ENCODE data around the gene NEDD4L. TPM values are rescaled to one million over a fixed set of nuclear protein-coding genes. Genes with fewer than 3 reads are reported as not detected.

The NEDD4L gene
- total and polyA plus RNA-seq, 3 donors from 2014 or later = 14.3 to 43.1 (median 42.7) TPM

DNA sequence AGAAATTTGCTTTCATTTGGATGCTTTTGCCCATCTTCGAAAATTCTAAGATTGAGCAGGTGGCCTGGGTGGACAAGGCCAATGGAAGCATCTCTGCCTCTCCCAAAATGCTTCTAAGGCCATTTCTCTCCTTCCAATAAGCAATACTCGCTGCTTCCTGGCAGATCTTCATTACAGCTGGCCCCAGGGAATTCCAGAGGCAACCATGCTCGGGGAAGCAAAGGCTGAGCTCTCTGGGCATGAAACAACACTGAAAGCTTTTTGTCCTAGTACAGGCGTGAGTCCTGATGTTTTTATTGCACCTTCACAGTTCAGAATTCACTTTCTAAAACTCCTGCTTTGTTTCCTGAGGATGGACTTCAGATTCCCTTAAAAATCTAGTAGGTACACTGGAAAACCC lies 11.8 kb upstream of the NEDD4L start:
- H3K9me3 ChIP-seq = no peaks in the 10 kb centered on the region
- intact Hi-C loops (cut with DNase I; ENCODE audit: low total_unique reads) = no loop called here
- H3K27me3 ChIP-seq = no peaks in the 10 kb centered on the region
- DNase-seq = no peak
- no peaks in the 10 kb centered on the region for H3K36me3 ChIP-seq (ENCODE audit: low read depth, missing control alignments)
- 80 to 82% methylated on average over 4 of the region's 4 CpGs for WGBS, 2 donors
- H3K4me3 ChIP-seq = no peak overlapping the region
- no peak for TF ChIP-seq POLR2A (IDR thresholded peaks at IDR 0.05)
- TF ChIP-seq, protein P1, sequence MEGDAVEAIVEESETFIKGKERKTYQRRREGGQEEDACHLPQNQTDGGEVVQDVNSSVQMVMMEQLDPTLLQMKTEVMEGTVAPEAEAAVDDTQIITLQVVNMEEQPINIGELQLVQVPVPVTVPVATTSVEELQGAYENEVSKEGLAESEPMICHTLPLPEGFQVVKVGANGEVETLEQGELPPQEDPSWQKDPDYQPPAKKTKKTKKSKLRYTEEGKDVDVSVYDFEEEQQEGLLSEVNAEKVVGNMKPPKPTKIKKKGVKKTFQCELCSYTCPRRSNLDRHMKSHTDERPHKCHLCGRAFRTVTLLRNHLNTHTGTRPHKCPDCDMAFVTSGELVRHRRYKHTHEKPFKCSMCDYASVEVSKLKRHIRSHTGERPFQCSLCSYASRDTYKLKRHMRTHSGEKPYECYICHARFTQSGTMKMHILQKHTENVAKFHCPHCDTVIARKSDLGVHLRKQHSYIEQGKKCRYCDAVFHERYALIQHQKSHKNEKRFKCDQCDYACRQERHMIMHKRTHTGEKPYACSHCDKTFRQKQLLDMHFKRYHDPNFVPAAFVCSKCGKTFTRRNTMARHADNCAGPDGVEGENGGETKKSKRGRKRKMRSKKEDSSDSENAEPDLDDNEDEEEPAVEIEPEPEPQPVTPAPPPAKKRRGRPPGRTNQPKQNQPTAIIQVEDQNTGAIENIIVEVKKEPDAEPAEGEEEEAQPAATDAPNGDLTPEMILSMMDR (IDR thresholded peaks at IDR 0.05) = no peak
- H3K27ac ChIP-seq = no peak overlapping the region
- no peaks in the 10 kb centered on the region for H3K4me1 ChIP-seq

DNA sequence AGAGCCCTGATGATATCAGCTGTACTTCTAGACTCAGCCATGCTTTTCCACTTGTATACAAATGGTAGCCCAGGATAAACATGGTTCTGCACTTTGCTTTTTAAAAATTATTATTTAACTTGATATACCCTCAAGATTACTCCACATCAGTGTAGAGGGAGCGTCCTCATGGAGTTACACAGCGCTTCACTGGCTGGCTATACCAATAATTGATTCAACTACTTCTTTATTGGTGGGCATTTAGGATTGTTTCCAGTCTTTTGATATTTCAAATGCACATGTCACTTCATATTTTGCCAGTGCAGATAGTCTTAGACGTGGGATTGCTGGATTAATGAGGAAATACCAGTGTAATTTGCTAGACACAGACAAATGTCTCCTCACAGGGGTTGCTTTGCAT lies 10.8 kb upstream of the NEDD4L start:
- Histone ChIP-seq H3K4me1 (no peaks in the 10 kb centered on the region), H3K9me3 (no peaks in the 10 kb centered on the region), H3K27me3 (no peaks in the 10 kb centered on the region), H3K27ac (no peak overlapping the region), H3K36me3 (ENCODE audit: low read depth, missing control alignments) (no peaks in the 10 kb centered on the region), H3K4me3 (no peak overlapping the region)
- 87 to 89% methylated on average over 3 of the region's 3 CpGs for WGBS, 2 donors
- intact Hi-C loops (cut with DNase I; ENCODE audit: low total_unique reads) = no loop called here
- TF ChIP-seq, protein P1 (IDR thresholded peaks at IDR 0.05) = no peak
- no peak for TF ChIP-seq POLR2A (IDR thresholded peaks at IDR 0.05)
- no peak for DNase-seq

GRCh38 chr18:58034370-58034769 lies 9.7 kb upstream of the NEDD4L start:
- WGBS, 2 donors = 75 to 82% methylated on average over 2 of the region's 2 CpGs
- intact Hi-C loops (cut with DNase I; ENCODE audit: low total_unique reads) = no loop called here
- H3K27me3 ChIP-seq = no peaks in the 10 kb centered on the region
- H3K9me3 ChIP-seq = no peaks in the 10 kb centered on the region
- no peak overlapping the region for H3K27ac ChIP-seq
- TF ChIP-seq, protein P1 (IDR thresholded peaks at IDR 0.05) = no peak
- no peak for TF ChIP-seq POLR2A (IDR thresholded peaks at IDR 0.05)
- H3K4me1 ChIP-seq = no peaks in the 10 kb centered on the region
- H3K36me3 ChIP-seq (ENCODE audit: low read depth, missing control alignments) = no peaks in the 10 kb centered on the region
- H3K4me3 ChIP-seq = no peak overlapping the region
- DNase-seq = no peak

DNA sequence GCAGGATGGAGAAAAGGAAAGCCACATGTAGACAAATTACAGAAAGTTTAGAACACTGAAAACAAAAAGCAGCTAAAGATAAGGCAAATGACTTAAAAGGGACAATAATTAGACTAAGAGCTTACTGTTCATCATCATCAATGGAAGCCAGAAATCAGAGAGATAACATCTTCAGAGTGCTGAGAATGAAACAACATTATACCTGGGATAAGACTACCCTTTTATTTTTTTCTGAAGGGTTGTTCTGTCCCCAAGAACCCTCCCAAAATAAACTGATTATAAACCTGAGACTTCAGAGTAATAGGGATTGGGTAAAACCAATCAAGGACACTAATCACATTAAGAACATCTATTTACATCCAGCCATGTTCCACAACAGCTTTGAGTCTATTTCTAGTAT lies 6.9 kb upstream of the NEDD4L start:
- H3K36me3 ChIP-seq (ENCODE audit: low read depth, missing control alignments) = no peaks in the 10 kb centered on the region
- no peak for TF ChIP-seq POLR2A (IDR thresholded peaks at IDR 0.05)
- TF ChIP-seq, protein P1 (IDR thresholded peaks at IDR 0.05) = no peak
- no peaks in the 10 kb centered on the region for H3K27me3 ChIP-seq
- no peak overlapping the region for H3K4me3 ChIP-seq
- H3K27ac ChIP-seq = no peak overlapping the region
- intact Hi-C loops (cut with DNase I; ENCODE audit: low total_unique reads) = no loop called here
- H3K9me3 ChIP-seq = no peaks in the 10 kb centered on the region
- no peak for DNase-seq
- no peaks in the 10 kb centered on the region for H3K4me1 ChIP-seq

DNA sequence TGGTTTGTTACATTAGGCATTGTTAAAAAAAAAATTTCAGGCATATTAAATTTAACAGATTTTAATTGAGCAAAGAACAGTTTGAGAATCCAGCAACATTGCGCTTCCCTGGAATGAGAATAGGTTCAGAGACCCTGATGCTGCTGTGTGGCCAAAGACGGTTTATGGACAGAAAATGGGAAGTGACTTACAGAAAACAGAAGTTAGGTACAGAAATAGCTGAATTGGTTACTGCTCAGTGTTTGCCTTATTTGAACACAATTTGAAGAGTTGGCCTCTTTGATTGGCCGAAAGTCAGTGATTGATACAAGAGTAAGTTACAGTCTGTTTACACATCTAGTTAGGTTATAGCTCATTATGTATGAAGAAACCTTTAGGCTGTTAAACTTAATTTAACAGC lies 6.0 kb upstream of the NEDD4L start:
- H3K27me3 ChIP-seq = no peaks in the 10 kb centered on the region
- intact Hi-C loops (cut with DNase I; ENCODE audit: low total_unique reads) = no loop called here
- H3K27ac ChIP-seq = no peak overlapping the region
- no peak overlapping the region for H3K4me3 ChIP-seq
- no peaks in the 10 kb centered on the region for H3K36me3 ChIP-seq (ENCODE audit: low read depth, missing control alignments)
- TF ChIP-seq, protein P1 (IDR thresholded peaks at IDR 0.05) = no peak
- no peak for TF ChIP-seq POLR2A (IDR thresholded peaks at IDR 0.05)
- no peak for DNase-seq
- H3K9me3 ChIP-seq = no peaks in the 10 kb centered on the region
- WGBS, 2 donors = 81 to 85% methylated on average over 3 of the region's 3 CpGs
- H3K4me1 ChIP-seq = no peaks in the 10 kb centered on the region

All from testis (tissue), 3 donors.